ENCODE data around the gene IGFL1. TPM values are rescaled to one million over a fixed set of nuclear protein-coding genes. Genes with fewer than 3 reads are reported as not detected.
"Not testable (repeated sequence)": the region's sequence is repeated elsewhere in the genome, so short reads cannot be mapped to it uniquely, and the experiment has no call there.

Gene IGFL1
- total RNA-seq, 1 experiment from 2014 or later, result not detected

DNA sequence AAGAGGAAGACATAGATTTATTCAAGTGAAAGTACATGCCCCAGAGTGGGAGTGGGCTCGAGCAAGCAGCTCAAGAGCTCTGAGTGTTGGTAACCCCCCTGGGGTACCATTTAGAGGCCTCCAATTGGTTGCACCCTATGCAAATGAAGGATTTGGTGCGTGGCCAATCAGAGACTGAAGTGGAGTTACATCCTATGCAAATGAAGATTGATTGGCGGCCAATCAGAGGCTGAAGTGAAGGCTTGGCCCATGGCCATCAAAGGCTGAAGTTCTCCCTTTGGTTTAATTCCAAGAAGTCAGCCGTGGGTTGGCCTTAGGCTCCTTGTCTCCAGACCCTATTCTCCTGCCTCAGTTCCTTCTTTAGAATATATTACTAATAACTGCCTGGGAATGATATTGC lies 12.9 kb upstream of the IGFL1 start:
- DNase-seq (ENCODE audit: low read depth, low spot score), result no peak
- in situ Hi-C loops (cut with HindIII; ENCODE audit: low pct_unique_long_range_greater_than_20kb, low sequenced_read_pairs), result no loop called here

DNA sequence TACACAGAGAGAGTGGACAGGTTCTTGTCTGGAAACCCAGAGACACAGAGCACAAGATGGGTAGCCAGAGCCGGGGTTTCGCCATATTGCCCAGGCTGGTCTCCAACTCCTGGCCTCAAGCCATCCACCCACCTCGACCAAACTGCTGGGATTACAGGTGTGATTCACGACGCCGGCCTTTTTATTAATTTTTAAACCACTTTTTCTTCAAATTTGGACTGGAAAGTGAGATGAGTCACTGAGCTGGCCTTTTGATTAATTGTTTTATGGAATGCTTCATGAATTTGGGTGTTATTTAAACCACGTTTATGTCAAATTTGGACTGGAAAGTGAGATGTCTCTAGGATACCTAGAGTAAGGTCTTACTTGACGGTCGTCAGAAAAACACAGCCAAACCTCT lies 12.1 kb upstream of the IGFL1 start:
- no peak for DNase-seq (ENCODE audit: low read depth, low spot score)
- in situ Hi-C loops (cut with HindIII; ENCODE audit: low pct_unique_long_range_greater_than_20kb, low sequenced_read_pairs), result no loop called here

DNA sequence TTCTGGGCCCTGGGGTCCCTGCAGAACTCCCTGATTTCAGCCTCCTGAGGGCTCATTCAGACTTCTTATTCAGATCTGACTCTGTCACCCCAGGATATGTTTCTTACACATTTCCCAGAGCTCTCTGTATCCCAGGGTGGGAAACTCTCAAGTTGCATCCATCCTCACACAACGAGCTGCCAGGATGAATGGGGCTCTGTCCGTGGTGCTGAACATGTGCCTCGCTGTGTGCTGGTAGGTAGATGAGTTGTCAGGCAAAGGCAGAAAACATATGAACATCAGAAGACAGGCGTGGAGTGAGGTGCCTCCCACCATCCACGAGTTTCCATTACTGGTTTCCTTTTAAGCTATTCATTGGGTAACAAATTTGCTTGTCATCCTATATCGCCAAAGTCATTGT lies 11.4 kb upstream of the IGFL1 start:
- peak; percentile 13 for DNase-seq (ENCODE audit: low read depth, low spot score)
- in situ Hi-C loops (cut with HindIII; ENCODE audit: low pct_unique_long_range_greater_than_20kb, low sequenced_read_pairs), result no loop called here

- in situ Hi-C loops (cut with HindIII; ENCODE audit: low pct_unique_long_range_greater_than_20kb, low sequenced_read_pairs), result no loop called here
- DNase-seq (ENCODE audit: low read depth, low spot score), result no peak
Measured at GRCh38 chr19:46220038-46220615, 9.4 kb upstream of the IGFL1 start.

- no peak for DNase-seq (ENCODE audit: low read depth, low spot score)
- in situ Hi-C loops (cut with HindIII; ENCODE audit: low pct_unique_long_range_greater_than_20kb, low sequenced_read_pairs), result no loop called here
Measured at GRCh38 chr19:46221152-46221551, 8.4 kb upstream of the IGFL1 start.

DNA sequence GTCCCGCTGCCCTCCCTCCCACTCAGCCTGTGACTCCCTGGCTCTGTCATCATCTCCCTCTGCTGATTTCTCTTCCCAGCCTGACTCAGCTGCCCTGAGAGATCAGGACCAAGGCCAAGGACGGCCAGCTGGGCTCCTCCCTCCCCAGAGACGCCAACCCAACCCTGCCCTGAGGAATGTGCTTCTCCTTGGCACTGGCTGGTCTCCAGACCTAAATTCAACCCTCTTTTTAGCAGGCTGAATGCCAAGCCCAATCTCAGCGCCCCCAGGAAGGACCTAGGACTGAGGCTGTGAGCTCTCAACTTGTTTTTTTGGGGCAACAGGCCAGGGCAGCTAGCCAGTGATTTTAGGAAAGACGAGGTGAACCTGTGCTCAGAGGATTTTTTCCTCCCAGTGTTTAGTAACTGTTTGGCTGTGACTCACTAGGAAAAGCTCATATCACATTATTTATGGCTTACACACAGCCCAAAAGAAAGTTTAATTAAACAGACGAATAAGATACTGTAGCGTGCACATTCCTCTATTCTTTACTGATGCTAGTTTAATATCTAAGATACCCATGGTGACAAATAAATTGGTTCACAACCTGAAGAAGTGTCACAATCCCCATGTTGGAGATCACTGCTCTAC lies 7.4 kb upstream of the IGFL1 start:
- in situ Hi-C loops (cut with HindIII; ENCODE audit: low pct_unique_long_range_greater_than_20kb, low sequenced_read_pairs), result no loop called here
- DNase-seq (ENCODE audit: low read depth, low spot score), result no peak

GRCh38 chr19:46223787-46224186 lies 5.8 kb upstream of the IGFL1 start:
- DNase-seq (ENCODE audit: low read depth, low spot score); in situ Hi-C loops (cut with HindIII; ENCODE audit: low pct_unique_long_range_greater_than_20kb, low sequenced_read_pairs): not testable (repeated sequence)

DNA sequence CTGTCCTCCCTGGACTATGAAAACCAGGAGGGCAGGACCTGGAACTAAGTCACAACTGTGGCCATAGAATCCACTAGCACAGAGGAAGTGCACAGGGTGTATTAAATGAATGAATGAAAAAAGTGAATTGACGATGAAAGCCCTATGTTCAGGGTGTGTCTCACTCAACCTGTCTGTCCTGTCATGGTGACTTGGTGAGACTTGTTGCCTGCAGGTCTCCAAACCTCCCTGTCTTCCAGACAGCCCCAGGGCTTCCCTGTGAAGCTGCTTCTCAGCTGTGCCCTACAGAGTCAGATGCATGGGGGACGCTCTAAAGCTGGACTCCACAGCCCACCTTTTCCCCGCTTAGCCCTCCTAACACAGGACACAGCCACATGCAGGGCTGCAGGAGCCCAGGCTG lies 4.8 kb upstream of the IGFL1 start:
- DNase-seq (ENCODE audit: low read depth, low spot score), result no peak
- in situ Hi-C loops (cut with HindIII; ENCODE audit: low pct_unique_long_range_greater_than_20kb, low sequenced_read_pairs), result no loop called here

GRCh38 chr19:46225558-46226004 lies 4.0 kb upstream of the IGFL1 start:
- no peak for DNase-seq (ENCODE audit: low read depth, low spot score)
- in situ Hi-C loops (cut with HindIII; ENCODE audit: low pct_unique_long_range_greater_than_20kb, low sequenced_read_pairs), result no loop called here

GRCh38 chr19:46226438-46226973 lies 3.0 kb upstream of the IGFL1 start:
- in situ Hi-C loops (cut with HindIII; ENCODE audit: low pct_unique_long_range_greater_than_20kb, low sequenced_read_pairs), result no loop called here
- DNase-seq (ENCODE audit: low read depth, low spot score), result no peak

GRCh38 chr19:46232029-46232428 lies 2.5 kb downstream of the IGFL1 start:
- in situ Hi-C loops (cut with HindIII; ENCODE audit: low pct_unique_long_range_greater_than_20kb, low sequenced_read_pairs), result no loop called here
- DNase-seq (ENCODE audit: low read depth, low spot score), result no peak

- no peak for DNase-seq (ENCODE audit: low read depth, low spot score)
- in situ Hi-C loops (cut with HindIII; ENCODE audit: low pct_unique_long_range_greater_than_20kb, low sequenced_read_pairs), result no loop called here
Measured at GRCh38 chr19:46232468-46232867, 2.9 kb downstream of the IGFL1 start.

DNA sequence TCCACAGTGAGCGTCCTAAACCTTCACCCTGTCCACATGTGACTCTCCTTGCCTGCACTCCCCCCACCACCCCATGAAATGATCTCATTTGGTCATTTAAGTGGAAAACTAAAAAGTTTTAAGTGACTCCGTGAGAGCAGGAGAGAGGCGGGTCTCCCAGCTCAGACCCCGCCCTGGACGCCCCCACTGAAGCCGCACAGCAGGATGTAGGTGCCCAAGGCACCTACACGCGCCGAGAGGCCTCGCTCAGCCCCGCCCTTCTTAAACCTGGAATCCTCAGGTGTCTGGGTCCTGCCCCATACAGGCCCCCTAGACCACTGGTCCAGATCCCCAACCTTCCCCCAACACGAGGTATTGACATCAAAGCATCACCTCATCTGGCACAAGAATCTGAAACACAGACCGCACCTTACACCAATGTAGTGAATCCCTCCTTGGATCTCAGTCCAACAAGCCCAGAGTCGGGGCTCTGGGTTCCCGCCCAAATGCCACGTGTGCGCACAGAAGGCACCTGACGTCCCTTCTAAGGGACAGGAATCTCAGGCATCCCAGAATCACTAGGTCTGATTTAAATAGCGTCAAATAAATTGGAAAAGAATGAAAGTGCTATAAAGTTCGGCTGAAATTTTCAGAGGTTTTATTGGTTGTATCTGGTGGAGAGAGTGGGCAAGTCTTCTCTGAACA lies 3.5 kb downstream of the IGFL1 start:
- no peak for DNase-seq (ENCODE audit: low read depth, low spot score)
- in situ Hi-C loops (cut with HindIII; ENCODE audit: low pct_unique_long_range_greater_than_20kb, low sequenced_read_pairs), result no loop called here

GRCh38 chr19:46233871-46234270 lies 4.3 kb downstream of the IGFL1 start:
- in situ Hi-C loops (cut with HindIII; ENCODE audit: low pct_unique_long_range_greater_than_20kb, low sequenced_read_pairs); DNase-seq (ENCODE audit: low read depth, low spot score): not testable (repeated sequence)

DNA sequence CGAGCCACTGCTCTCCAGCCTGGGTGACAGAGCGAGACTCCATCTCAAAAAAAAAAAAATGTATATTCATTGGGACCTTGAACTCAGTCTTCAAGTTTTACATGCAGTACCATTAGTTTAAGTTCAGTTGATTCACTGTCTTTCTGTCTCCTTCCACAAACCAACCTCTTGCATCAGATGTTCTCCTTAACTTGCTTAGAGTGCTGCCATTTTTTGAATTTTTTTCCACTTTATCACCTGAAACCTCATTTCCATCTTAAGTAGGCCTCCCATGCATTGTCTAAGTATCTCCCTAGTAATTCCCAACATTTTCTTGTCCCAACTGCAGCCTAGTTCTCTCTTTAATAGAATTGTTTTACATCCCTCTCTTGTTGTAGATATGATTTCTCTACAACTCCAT lies 8.6 kb downstream of the IGFL1 start:
- in situ Hi-C loops (cut with HindIII; ENCODE audit: low pct_unique_long_range_greater_than_20kb, low sequenced_read_pairs); DNase-seq (ENCODE audit: low read depth, low spot score): not testable (repeated sequence)

- DNase-seq (ENCODE audit: low read depth, low spot score), result no peak
- in situ Hi-C loops (cut with HindIII; ENCODE audit: low pct_unique_long_range_greater_than_20kb, low sequenced_read_pairs), result no loop called here
Measured at GRCh38 chr19:46239193-46240024, 9.9 kb downstream of the IGFL1 start.

DNA sequence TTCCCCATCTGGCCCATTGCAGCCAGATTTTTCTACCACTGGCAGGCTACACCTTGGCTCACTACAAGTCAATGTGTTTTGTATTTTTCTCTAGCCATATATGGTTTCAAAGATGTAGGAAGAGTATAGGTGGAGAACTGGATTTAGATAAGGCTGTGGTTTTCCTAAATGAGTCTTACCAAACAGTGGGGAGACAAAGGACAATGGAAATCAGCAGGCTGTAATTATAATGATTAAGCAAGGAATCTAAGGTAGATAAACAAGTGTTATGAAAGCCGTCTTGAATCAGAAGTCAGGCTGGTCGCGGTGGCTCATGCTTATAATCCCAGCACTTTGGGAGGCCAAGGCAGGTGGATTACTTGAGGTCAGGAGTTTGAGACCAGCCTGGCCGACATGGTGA lies 11.2 kb downstream of the IGFL1 start:
- in situ Hi-C loops (cut with HindIII; ENCODE audit: low pct_unique_long_range_greater_than_20kb, low sequenced_read_pairs), result no loop called here

DNA sequence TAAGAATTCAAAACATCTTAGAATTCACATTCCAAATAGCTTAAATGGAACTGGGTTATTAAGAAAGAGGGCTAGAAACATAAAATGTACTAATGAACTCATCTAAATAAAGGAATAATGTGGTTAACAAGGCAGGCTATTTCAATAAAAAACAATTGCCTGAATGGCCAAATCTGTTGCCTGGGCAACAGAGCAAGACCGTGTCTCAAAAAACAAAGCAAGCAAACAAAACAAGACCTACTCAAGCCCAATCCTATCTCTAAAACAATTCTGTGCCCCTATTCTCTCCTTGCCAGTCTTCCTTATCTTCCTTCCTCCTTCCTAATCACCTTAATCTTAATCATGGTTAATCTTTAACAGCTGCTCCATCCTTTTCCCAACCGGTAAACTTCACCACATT lies 12.1 kb downstream of the IGFL1 start:
- no peak for DNase-seq (ENCODE audit: low read depth, low spot score)
- in situ Hi-C loops (cut with HindIII; ENCODE audit: low pct_unique_long_range_greater_than_20kb, low sequenced_read_pairs), result no loop called here

More for the DNA sequence above, 11.2 kb downstream of the IGFL1 start:
- no peak for DNase-seq (ENCODE audit: low read depth, low spot score)

Measured in SK-MEL-5 (cell line).